Effector CD8-positive, alpha-beta T cell (primary cell): ENCODE results near the gene CCDC194.

ENCODE experiments used
- DNase-seq: peaks from one replicate; lab custom pipeline; 2025; lab: John Stamatoyannopoulos, UW

Gene CCDC194

GRCh38 chr19:17406046-17406886 is 12.3 kb upstream of the CCDC194 start:
- DNase-seq: no peak

- peak; percentile 37 for DNase-seq
Measured at GRCh38 chr19:17405250-17406045, 11.5 kb upstream of the CCDC194 start, which contains the start of gene BST2. TSS of gene BST2 (minus strand) at chr19:17405630. CDS start at chr19:17405575, 55 bp downstream.

GRCh38 chr19:17404621-17405249 is 10.7 kb upstream of the CCDC194 start:
- DNase-seq: no peak

- no peak for DNase-seq
Measured at GRCh38 chr19:17404015-17404414, 10.0 kb upstream of the CCDC194 start.

- DNase-seq: peak; percentile 48
Measured at GRCh38 chr19:17402982-17403855, 9.2 kb upstream of the CCDC194 start.

GRCh38 chr19:17401628-17402027 is 7.6 kb upstream of the CCDC194 start:
- no peak for DNase-seq

GRCh38 chr19:17398902-17399527 is 5.0 kb upstream of the CCDC194 start:
- DNase-seq: no peak

GRCh38 chr19:17394891-17395415 is 957 bp upstream of the CCDC194 start:
- DNase-seq: no peak

GRCh38 chr19:17393002-17393401 is 994 bp downstream of the CCDC194 start:
- DNase-seq: no peak

- no peak for DNase-seq
Measured at GRCh38 chr19:17391371-17392151, 2.4 kb downstream of the CCDC194 start.

- DNase-seq: peak; percentile 81
Measured at GRCh38 chr19:17390665-17391370, 3.2 kb downstream of the CCDC194 start.

GRCh38 chr19:17389957-17390664 is 3.9 kb downstream of the CCDC194 start:
- no peak for DNase-seq

- DNase-seq: no peak
Measured at GRCh38 chr19:17389288-17389687, 4.7 kb downstream of the CCDC194 start.

GRCh38 chr19:17385878-17386611 is 8.0 kb downstream of the CCDC194 start:
- DNase-seq: peak; percentile 43

GRCh38 chr19:17380426-17381138 is 13.4 kb downstream of the CCDC194 start:
- no peak for DNase-seq

- no peak for DNase-seq
Measured at GRCh38 chr19:17379221-17379631, 14.8 kb downstream of the CCDC194 start.

- DNase-seq: no peak
Measured at GRCh38 chr19:17378271-17378670, 15.7 kb downstream of the CCDC194 start.
